DND-41 (cell line): ENCODE data around the gene THBS1.

Experiments used
- ATAC-seq: fragments of 200-7000 bp; cut with Tn5 transposase; 3 replicates; pipeline ENCODE4 v1.9.1; 2021; ENCODE audit warnings: low read depth; ENCODE audit not compliant: insufficient read depth
- DNase-seq: peaks from one replicate; pipeline ENCODE4 v3.0.0-alpha.2; 2020
- H2AFZ ChIP-seq: 2 replicates; pipeline ENCODE4 v1.6.0; 2012; ENCODE audit warnings: low read depth, low read length
- H3K27ac ChIP-seq: 2 replicates; pipeline ENCODE4 v1.5.1; 2012; ENCODE audit warnings: low read length, inconsistent platforms
- H3K27me3 ChIP-seq: fragments of 200-600 bp; sonication (generic); 2 replicates; pipeline ENCODE4 v1.6.0; 2012; ENCODE audit warnings: low read length, mild to moderate bottlenecking, inconsistent platforms; ENCODE audit not compliant: insufficient read depth, poor library complexity
- H3K36me3 ChIP-seq: 2 replicates; pipeline ENCODE4 v1.5.1; 2012; ENCODE audit warnings: low read length, inconsistent platforms; ENCODE audit not compliant: insufficient read depth
- H3K4me1 ChIP-seq: 2 replicates; pipeline ENCODE4 v1.5.1; 2012; ENCODE audit warnings: mild to moderate bottlenecking, low read length; ENCODE audit not compliant: insufficient read depth
- H3K4me2 ChIP-seq: 2 replicates; pipeline ENCODE4 v1.6.0; 2012; ENCODE audit warnings: mild to moderate bottlenecking, moderate library complexity, low read length, inconsistent platforms; ENCODE audit not compliant: insufficient read depth
- H3K4me3 ChIP-seq, 2 experiments: fragments of 200-600 bp in 1 of 2; shearing (Covaris generic) in 1 of 2; 2 replicates each; pipeline ENCODE4 v1.5.1; 2012 to 2016; ENCODE audit warnings: inconsistent platforms in 2 of 2, low read length in 2 of 2, mild to moderate bottlenecking in 2 of 2, low read depth in 1 of 2, moderate library complexity in 1 of 2
- H3K79me2 ChIP-seq: 2 replicates; pipeline ENCODE4 v1.6.0; 2012; ENCODE audit warnings: low read length, inconsistent platforms; ENCODE audit not compliant: insufficient read depth
- H3K9ac ChIP-seq: 2 replicates; pipeline ENCODE4 v1.6.0; 2012; ENCODE audit warnings: low read depth, mild to moderate bottlenecking, inconsistent platforms, low read length, moderate library complexity
- H3K9me3 ChIP-seq: 2 replicates; pipeline ENCODE4 v1.5.1; 2012; ENCODE audit warnings: low read length, moderate library complexity, mild to moderate bottlenecking, inconsistent platforms; ENCODE audit not compliant: insufficient read depth, severe bottlenecking
- H4K20me1 ChIP-seq: 2 replicates; pipeline ENCODE4 v1.6.0; 2012; ENCODE audit warnings: low read length; ENCODE audit not compliant: insufficient read depth
- CTCF ChIP-seq: IDR thresholded peaks from 2 replicates; pipeline ENCODE4 v1.5.1; 2012; ENCODE audit warnings: borderline replicate concordance, low read length, moderate library complexity, mild to moderate bottlenecking; ENCODE audit not compliant: poor library complexity, severe bottlenecking; ENCODE audit errors: extremely low read depth
- EZH2 ChIP-seq: IDR thresholded peaks from 3 replicates; pipeline ENCODE4 v1.6.1; 2012; ENCODE audit warnings: borderline replicate concordance, low read depth, mild to moderate bottlenecking, moderate library complexity, low read length, inconsistent platforms; ENCODE audit not compliant: severe bottlenecking

THBS1 gene

GRCh38 chr15:39581242-39581792 is 438 bp downstream of the THBS1 start:
- DNase-seq (no peak), ATAC-seq (no peak)
- H3K4me3 ChIP-seq: no peak overlapping the region
- H2AFZ ChIP-seq: no peak overlapping the region
- H3K9me3 ChIP-seq: no peaks in the 10 kb centered on the region
- TF ChIP-seq EZH2: no peak
- TF ChIP-seq CTCF: no peak
- no peaks in the 10 kb centered on the region for H3K27me3 ChIP-seq
- no peak overlapping the region for H3K27ac ChIP-seq
- no peaks in the 10 kb centered on the region for H3K79me2 ChIP-seq
- H3K4me1 ChIP-seq: no peaks in the 10 kb centered on the region
- H4K20me1 ChIP-seq: no peaks in the 10 kb centered on the region
- no peak overlapping the region for H3K9ac ChIP-seq
- H3K36me3 ChIP-seq: no peaks in the 10 kb centered on the region
- no peak overlapping the region for H3K4me2 ChIP-seq

- Histone ChIP-seq H3K27ac (no peak overlapping the region), H3K36me3 (no peaks in the 10 kb centered on the region), H3K27me3 (no peaks in the 10 kb centered on the region), H3K4me1 (no peaks in the 10 kb centered on the region), H3K4me2 (no peak overlapping the region), H2AFZ (no peak overlapping the region), H4K20me1 (no peaks in the 10 kb centered on the region), H3K9ac (no peak overlapping the region), H3K79me2 (no peaks in the 10 kb centered on the region), H3K4me3 (no peak overlapping the region), H3K9me3 (no peaks in the 10 kb centered on the region)
- ATAC-seq (no peak), DNase-seq (no peak)
- TF ChIP-seq EZH2 (no peak), CTCF (no peak)
These were observed 960 bp downstream of the THBS1 start for GRCh38 chr15:39581793-39582285.

- Histone ChIP-seq H3K4me2 (no peak overlapping the region), H3K9ac (no peak overlapping the region), H2AFZ (no peak overlapping the region), H4K20me1 (no peaks in the 10 kb centered on the region), H3K9me3 (no peaks in the 10 kb centered on the region), H3K36me3 (no peaks in the 10 kb centered on the region), H3K27me3 (no peaks in the 10 kb centered on the region), H3K27ac (no peak overlapping the region), H3K4me3 (no peak overlapping the region), H3K79me2 (no peaks in the 10 kb centered on the region), H3K4me1 (no peaks in the 10 kb centered on the region)
- DNase-seq (no peak), ATAC-seq (no peak)
- no peak for TF ChIP-seq CTCF
- TF ChIP-seq EZH2: no peak
These were observed 1.6 kb downstream of the THBS1 start for GRCh38 chr15:39582286-39582976.
